HL-60/S4 (cell line): Measurements from ENCODE around the gene PCBP3.
"Not testable (repeated sequence)": the region's sequence is repeated elsewhere in the genome, so short reads cannot be mapped to it uniquely, and the experiment has no call there.

ENCODE experiments used
- in situ Hi-C: fragments of 300-500 bp; cut with MboI; formaldehyde crosslinking; loops from 2 replicates; pipeline ENCODE4 v1.14.3; 2022; ENCODE audit warnings: low sequenced_read_pairs

PCBP3 gene

DNA sequence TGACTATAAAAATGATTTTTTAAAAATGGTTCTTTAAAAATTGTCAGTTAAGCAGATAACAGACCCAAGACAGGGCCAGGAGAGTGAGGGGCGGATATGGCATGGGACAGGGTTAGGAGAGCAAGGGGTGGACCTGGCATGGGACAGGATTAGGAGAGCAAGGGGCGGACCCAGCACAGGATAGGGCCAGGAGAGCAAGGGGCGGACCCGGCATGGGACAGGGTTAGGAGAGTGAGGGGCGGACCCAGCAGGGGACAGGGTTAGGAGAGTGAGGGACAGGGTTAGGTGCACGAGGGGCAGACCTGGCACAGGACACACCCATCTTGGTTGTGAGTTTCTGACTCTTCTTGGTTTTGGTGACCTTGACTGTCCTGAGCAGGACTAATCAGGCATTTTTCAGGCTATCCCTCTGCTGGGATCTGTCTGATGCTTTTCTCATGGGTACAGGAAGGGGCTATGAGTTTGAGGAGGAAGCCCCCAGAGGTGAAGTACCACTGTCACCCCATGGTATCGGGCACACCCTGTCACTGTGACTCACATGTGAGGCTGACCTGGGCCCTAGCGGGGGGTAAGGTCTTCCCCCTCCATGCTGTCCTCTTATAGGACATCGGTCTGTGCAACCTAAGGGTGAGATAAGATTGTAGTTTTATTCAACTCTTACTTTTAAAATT lies 179.0 kb downstream of the PCBP3 start:
- in situ Hi-C loops = loop anchor here (10.0 to 25.0 kb wide), 3 partner anchors 260 to 678 kb away; no protein-coding TSS in a partner anchor

DNA sequence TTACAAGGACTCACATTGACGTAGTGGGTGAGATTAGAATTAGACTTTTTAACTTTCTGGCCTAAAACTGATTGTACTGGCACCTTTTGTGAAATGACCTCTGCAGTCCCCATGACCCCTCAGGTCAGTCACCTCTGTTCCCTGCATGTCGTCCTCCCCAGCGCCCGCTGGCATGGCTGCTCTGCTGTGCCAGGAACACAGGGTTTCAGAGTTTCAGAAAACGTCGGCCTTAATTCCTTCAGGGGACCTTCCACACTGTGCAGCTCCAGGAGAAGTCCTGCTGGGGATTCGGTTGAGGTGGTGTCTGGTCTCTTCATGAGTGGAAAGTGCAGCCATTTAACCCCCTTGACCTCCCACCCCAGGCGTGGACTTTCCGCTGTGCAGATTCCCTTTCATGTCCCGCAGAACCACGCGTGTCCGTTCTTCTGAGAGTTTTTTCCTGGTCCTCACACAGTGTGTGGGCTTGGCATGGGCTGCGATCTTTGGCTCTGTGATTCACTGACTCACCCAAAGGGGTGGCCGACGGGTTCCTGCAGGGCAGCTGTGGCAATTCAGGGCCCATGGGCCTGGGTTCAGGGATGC lies 179.7 kb downstream of the PCBP3 start:
- in situ Hi-C loops = loop anchor here (10.0 to 25.0 kb wide), 3 partner anchors 261 to 678 kb away; no protein-coding TSS in a partner anchor

DNA sequence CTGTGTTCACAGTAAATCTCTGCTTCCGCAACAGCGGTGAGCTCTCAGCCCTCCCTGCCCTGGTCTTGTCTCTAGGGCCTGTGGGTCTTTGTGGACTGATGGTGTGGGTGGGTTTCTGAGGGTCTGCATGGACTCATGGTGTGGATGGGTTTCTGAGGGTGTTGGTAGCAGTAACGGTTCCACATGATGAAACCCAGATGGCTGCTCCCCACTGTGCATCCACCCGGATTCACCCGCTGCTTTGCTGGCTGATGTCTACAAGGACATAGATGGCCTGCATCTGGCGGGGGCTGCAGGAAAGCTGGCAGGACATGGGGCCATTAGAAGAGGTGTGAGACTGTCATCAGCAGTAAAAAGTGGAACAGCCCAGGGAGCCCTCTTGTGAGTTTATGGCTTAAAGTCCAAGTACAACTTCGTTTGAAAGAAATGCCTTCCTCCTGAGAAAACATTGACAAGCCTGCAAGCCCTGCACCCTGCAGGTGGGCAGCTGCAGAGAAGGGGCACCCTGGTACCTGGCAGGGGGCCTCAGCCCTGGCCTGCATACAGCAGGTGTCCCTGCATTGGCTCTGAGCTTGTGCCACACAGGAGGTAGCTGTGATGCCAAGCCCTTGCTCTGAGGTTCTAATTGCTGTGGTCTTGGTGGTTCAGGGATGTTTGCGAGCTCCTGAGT lies 181.2 kb downstream of the PCBP3 start:
- in situ Hi-C loops = loop anchor here (10.0 to 25.0 kb wide), 3 partner anchors 262 to 680 kb away; no protein-coding TSS in a partner anchor

DNA sequence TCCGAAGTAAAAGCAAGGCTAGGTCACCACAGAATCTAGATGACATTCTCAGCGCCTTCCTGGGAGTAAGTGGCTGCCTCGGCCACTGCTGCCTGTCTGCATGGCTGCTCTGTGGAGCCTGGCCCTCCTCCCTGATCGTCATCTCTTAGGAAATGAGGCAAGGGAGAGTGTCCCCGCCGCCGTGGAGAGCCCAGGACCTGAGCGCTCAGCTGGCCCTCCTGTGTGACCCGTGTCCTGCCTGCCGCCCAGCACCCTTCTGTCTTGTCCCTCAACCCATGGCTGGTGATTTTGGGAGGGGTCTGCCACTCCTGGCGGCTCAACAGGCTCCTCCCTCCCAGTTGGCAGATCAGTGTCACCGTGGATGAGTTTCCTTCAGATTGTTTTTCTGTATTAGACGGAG lies 181.7 kb downstream of the PCBP3 start:
- in situ Hi-C loops = loop anchor here (10.0 kb wide), 1 partner anchor 680 kb away; no protein-coding TSS in a partner anchor

DNA sequence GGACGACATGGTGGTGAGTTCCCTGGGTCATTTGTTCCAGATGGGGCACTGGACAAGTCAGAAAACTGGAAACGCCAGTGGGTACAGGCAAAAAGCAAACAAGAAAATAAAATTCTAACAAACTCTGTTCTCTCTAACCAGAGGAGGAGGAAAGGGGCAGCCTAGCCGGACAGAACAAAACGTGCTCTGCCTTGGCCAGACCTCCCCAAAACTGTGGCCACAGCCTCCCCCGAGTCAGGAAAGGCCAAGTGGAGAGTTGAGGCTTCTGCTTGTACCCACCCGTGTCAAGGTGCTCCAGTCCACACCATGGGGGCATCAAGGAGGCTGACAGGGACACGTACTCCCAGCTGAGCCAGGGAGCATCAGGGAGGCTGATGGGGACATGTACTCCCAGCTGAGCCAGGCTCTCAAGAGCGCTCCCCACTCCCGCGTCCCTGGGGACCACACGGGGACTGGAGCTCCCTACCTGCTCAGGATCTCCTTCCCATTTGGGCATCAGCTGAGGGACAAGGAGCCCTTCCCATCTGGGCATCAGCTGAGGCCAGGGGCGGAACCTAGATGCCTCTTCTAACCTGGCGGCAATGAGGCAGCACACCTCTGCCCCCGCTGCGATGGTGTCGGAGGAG lies 183.3 kb downstream of the PCBP3 start:
- in situ Hi-C loops = loop anchor here (10.0 kb wide), 1 partner anchor 682 kb away; no protein-coding TSS in a partner anchor

DNA sequence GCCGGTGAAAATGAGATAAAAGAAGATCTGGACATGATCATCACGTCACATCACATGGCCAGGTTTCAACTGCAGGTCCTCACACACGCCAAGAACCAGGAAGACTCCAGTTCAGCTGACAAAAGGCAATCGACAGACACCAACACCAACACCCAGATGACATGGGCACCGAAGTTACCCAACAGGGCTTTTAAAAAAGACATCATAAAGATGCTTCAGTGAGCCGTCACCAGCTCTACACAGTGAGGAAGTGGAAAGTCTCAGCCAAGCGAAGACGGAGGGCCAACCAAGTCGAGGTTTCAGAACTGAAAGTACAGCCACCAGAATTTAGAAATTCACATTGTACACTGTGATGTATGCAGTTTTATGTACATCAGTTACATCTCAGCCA lies 183.8 kb downstream of the PCBP3 start:
- in situ Hi-C loops = loop anchor here (10.0 kb wide), 1 partner anchor 682 kb away; no protein-coding TSS in a partner anchor

DNA sequence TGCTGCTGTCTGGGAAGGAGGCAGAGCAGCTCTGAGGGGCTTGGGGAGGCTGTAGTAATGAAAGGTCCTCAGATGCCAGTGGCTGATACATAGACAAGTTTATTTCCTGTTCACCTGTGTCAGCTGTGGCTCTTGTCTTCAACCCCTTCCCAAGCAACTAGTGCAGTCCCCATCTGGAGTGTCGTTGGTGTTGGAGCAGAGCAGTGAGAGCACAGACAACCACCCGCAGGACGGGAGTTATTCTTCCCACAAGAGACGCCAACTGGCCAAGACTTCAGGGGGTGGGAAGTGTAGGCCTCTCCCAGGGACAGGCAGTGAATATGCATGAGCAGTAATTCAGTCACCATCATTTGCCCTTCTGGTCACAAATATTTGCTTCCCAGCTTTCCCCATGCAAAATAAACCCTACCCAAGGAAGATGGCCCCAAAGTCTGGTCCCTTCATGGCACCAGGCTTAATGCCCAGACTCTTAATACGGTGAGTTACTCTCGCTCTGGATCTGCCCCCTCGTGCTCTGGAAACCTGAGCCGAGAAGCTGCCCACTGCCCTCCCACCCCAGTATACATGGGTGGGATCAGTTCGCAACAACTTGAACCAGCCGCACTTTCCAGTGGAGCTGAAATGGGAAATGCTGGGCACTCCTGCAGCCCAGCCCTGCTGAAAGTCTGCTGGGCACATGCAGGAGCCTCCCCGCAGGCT lies 184.5 kb downstream of the PCBP3 start:
- in situ Hi-C loops = loop anchor here (10.0 kb wide), 1 partner anchor 683 kb away; no protein-coding TSS in a partner anchor

DNA sequence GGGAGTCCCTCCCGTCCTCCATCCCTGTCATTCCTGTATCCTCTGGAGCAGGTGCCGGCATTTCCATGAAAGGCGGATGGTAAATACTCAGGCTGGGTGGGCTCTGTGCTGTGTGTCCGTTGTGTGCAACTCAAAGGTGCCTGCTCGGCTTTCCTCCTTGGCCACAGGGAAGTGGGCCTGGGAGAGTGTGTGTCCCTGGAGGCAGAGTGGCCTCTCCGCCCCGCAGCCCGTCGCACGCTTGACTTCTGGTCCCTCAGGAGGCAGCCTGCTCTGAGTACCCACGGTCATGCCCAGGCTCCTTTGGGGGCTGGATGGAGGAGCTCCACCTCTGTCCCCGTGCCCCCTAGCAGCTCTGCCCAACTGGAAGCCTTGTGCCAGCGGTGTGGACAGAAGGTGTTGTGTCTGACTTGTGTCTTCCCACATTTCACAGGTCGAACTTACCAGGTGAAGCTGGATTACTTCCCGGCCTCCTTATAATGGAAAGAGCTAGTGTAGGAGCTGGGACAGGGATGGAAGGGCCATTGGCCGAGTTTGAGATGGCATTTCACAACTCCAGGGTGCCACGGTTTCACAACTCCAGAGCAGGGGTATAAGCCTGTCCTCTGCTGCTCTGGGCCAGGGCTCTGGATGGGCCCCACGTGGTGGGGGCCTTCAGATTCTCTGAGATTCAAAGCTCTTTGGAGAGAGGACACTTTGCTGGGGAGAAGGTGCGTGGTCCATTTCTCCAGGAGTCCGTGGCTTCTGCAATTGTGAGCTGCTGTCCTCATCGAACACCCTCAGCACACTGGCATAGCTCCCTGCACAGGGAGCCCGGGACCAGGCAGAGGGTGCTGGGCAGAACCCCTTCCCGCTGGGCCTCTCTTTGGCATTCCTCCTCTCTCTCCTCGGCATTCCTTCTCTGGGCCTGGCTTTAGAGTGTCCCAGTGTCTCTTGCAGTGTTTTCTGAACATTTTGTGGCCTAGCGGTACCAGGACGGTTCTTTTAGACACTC lies 185.3 kb downstream of the PCBP3 start:
- in situ Hi-C loops = loop anchor here (10.0 kb wide), 1 partner anchor 684 kb away; no protein-coding TSS in a partner anchor

DNA sequence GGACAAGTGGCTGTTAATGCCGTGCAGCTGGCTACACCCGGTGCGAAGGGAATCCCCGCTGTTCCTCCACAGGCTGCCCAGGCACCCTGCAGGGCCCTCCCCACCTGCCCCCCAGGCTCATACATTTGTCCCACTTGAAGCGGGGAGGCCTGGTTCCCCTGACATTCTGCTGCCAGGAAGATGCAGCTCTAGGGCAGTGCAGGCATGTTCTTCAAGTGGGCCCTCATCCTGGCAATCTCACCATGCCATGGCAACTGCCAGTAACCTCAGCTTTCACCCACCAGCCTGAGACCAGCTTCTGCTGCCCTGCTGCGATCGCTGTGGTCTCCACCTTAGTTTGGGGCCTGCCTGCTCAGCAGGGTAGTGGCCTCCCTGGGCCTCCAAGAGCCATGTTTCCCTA lies 186.1 kb downstream of the PCBP3 start:
- in situ Hi-C loops = loop anchor here (10.0 kb wide), 1 partner anchor 685 kb away; no protein-coding TSS in a partner anchor

DNA sequence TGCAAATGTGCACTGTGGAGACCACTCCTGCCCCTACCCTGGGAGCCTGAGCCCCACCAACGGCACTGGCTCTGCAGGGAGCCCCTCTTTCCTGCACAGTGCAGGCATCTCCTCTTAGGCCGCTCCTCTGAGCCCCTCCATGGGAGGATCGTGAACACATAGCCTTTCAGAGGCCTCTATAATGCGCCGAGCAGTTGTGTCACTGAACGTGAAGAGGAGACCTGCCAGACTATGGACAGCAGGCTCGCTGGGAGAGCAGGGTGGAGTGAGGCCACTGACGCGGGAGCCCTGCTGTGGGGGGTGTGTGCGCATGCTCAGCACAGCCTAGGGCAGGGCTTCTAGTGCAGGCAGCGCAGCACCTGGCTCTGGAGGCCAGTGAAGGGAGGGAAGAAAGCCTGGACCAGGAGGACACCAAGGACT lies 186.7 kb downstream of the PCBP3 start:
- in situ Hi-C loops = no loop called here

DNA sequence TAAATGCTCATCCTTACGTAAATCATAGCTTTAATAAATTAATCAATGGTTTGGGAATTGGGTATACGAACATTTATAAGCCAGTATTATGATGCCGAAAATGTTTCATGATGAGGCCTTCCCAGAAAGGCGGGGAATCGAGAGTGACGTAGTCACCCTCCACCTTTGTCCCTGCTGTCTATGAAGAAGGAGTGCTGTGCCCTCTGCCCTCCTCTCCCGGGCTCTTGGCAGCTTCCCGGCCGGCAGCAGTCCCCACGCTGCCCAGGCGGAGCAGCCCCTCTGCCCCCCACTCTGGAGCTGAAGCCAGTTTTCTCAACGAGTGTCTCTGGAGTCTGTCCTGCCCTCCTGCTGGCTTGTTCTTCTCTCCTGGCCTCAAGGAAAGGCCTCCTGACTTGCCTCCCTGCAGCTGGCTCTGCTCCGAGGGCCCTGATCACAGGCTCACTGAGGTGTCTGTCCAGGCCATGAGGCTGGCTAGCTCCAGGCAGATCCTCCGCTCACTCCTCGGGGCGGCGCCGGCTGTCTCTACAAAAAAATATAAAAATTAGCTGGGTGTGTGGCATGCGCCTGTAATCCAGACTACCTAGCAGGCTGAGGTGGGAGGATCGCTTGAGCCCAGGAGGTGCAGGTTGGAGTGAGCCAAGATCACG lies 187.3 kb downstream of the PCBP3 start:
- in situ Hi-C loops = no loop called here

DNA sequence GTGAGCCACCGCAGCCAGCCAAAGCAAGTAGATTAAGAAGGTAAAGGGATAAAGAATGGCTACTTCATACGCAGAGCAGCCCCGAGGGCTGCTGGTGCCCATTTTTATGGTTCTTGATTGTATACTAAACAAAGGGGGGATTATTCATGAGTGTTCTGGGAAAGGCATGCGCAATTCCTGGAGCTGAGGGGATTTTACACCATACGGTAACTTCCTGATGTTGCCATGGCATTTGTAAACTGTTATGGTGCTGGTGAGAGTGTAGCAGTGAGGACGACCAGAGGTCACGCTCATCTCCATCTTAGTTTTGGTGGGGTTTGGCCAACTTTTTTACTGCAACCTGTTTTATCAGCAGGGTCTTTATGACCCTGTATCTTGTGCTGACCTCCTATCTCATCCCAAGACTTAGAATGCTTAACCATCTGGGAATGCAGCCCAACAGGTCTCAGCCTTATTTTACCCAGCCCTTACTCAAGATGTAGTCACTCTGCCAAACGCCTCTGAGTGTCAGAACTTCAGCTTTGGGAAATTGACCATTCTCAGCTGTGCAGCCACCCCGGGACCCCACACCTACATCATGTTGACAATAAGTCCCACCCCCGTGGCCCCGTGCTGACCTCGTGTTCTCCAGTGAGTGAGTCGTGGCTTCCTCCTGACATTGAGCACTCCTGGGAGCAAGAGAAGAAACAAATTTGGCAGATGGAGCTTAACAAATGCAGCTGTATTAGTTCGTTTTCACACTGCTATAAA lies 188.6 kb downstream of the PCBP3 start:
- in situ Hi-C loops = no loop called here

DNA sequence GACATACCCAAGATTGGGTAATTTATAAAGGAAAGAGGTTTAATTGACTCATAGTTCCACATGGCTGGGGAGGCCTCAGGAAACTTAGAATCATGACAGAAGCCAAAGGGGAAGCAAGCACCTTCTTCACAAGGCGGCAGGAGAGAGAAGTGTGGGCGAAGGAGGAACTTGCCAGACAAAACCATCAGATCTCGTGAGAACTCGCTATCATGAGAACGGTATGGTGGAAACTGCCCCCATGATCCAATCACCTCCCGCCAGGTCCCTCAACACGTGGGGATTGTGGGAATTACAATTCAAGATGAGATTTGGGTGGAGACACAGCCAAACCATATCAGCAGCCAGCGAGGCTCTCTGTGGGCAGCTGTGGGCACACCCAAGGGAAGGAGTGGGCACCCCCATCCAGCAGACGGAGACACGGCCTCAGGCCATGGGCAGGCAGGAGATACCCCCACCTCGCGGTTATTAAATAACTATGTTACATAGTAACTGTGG lies 189.3 kb downstream of the PCBP3 start:
- in situ Hi-C loops = not testable (repeated sequence)

DNA sequence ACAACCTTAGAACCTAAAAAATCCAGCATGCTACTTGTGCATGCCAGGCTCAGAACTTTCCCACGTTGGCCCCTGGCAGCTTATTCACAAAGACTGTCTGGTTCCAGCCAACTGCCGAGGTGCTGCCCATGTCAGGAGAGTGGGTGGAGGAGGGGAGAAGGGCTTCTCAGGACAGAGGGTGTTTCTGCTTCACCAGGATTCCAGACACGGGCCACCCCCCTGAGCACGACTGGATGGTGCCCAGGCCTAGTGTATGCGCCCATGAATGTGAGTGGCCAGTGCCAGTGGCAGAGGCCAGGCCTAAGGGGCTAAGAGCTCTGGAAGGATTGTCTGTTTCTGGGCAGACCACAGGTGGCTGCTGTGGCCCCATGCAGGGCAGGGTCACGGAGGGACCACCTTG lies 189.9 kb downstream of the PCBP3 start:
- in situ Hi-C loops = no loop called here

DNA sequence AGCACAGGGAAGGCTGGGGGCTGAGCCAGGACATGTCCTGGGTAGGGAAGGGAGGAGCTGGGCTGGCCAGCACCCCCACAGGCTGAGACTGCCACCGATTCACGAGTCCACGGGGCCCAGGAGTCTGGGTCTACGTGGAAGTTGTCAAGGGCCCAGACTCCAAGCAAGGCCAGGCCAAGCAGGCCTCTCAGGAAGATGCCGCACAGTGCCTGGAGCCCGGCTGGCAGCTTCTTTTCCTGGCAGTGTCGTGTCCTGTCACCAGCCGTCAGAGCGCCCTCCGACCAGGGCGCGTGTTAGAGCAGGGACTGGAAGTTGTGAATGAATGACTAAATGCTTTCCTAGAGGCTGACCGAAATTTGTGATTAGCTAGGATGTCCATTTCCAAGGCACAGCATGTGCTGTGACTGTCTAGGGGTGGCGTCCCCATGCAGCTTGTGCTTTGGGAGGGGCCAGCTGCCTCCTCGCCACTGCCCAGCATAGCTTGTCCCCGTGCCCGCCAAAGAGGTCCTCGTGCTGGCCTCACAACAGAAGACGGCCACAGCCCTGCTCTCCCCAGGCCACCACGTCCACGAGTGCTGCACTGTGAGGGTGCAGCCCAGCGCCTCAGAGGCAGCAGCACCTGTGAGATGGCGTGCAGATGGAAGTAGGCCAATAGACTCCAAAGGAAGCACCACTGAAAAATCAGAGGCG lies 190.6 kb downstream of the PCBP3 start:
- in situ Hi-C loops = no loop called here

DNA sequence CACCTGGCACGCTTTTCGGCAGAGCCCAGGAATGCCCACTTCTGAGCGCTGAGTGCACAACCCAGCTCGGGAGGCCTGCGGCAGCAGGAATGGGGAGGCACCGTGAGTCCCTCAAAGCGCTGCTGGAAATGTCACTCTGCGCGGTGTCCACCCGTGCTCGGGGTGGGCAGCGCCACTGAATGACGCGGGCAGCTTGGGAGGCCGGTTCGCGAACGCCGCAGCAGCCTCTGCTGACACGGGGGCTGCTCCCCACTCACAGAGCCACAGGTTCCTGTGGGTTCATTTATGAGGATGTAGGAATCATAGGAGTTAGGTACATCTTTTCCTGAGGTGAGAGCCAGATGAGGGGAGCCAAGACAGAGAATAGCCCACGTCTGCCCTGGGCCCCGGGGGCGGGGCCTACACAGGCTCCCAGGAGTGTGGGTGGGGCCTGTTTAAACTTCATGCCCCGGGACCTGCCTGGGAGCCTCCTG lies 191.3 kb downstream of the PCBP3 start:
- in situ Hi-C loops = no loop called here
